HEK293 (cell line): ENCODE measurements around the gene LRBA.
A peak's percentile ranks its signal among the peaks of the same experiment; 100 is the strongest.

Source experiments
- EGR2 ChIP-seq: fragments of 450-650 bp; formaldehyde crosslinking; IDR thresholded peaks from 2 replicates; pipeline ENCODE4 v1.5.1; 2016; ENCODE audit warnings: low read depth, missing biosample characterization, missing genetic modification characterization
- FEZF1 ChIP-seq: fragments of 450-650 bp; formaldehyde crosslinking; IDR thresholded peaks from 2 replicates; pipeline ENCODE4 v1.5.1; 2016; ENCODE audit warnings: missing biosample characterization, missing genetic modification characterization
- GLIS1 ChIP-seq: fragments of 450-650 bp; formaldehyde crosslinking; IDR thresholded peaks from 2 replicates; pipeline ENCODE4 v1.5.1; 2016; ENCODE audit warnings: missing biosample characterization, missing genetic modification characterization
- KLF16 ChIP-seq: fragments of 450-650 bp; formaldehyde crosslinking; IDR thresholded peaks from 2 replicates; pipeline ENCODE4 v1.5.1; 2017; ENCODE audit warnings: missing biosample characterization, missing genetic modification characterization
- KLF8 ChIP-seq: fragments of 450-650 bp; formaldehyde crosslinking; IDR thresholded peaks from 2 replicates; pipeline ENCODE4 v1.5.1; 2016; ENCODE audit warnings: missing biosample characterization, missing genetic modification characterization
- KLF9 ChIP-seq: fragments of 450-650 bp; formaldehyde crosslinking; IDR thresholded peaks from 2 replicates; pipeline ENCODE4 v1.5.1; 2016; ENCODE audit warnings: missing biosample characterization, missing genetic modification characterization, low read depth
- PRDM1 ChIP-seq: fragments of 450-650 bp; formaldehyde crosslinking; IDR thresholded peaks from 2 replicates; pipeline ENCODE4; 2016; ENCODE audit warnings: missing biosample characterization, missing genetic modification characterization
- RBAK ChIP-seq: fragments of 450-650 bp; formaldehyde crosslinking; IDR thresholded peaks from 2 replicates; pipeline ENCODE4 v1.5.1; 2016; ENCODE audit warnings: missing biosample characterization, missing genetic modification characterization
- SCRT1 ChIP-seq: fragments of 450-650 bp; formaldehyde crosslinking; IDR thresholded peaks from 2 replicates; pipeline ENCODE4 v1.5.1; 2016; ENCODE audit warnings: missing biosample characterization, missing genetic modification characterization, borderline replicate concordance
- SCRT2 ChIP-seq: fragments of 450-650 bp; formaldehyde crosslinking; IDR thresholded peaks from 2 replicates; pipeline ENCODE4 v1.5.1; 2016; ENCODE audit warnings: missing biosample characterization, missing genetic modification characterization
- SP3 ChIP-seq: fragments of 450-650 bp; formaldehyde crosslinking; IDR thresholded peaks from 2 replicates; pipeline ENCODE4 v1.5.1; 2016; ENCODE audit warnings: missing biosample characterization, missing genetic modification characterization
- YY1 ChIP-seq: fragments of 450-650 bp; formaldehyde crosslinking; IDR thresholded peaks from 2 replicates; pipeline ENCODE4 v1.5.1; 2018; ENCODE audit warnings: missing biosample characterization, missing genetic modification characterization
- ZBTB10 ChIP-seq: fragments of 450-650 bp; formaldehyde crosslinking; IDR thresholded peaks from 2 replicates; pipeline ENCODE4 v1.5.1; 2016; ENCODE audit warnings: missing biosample characterization, missing genetic modification characterization
- ZBTB20 ChIP-seq: fragments of 450-650 bp; formaldehyde crosslinking; IDR thresholded peaks from 2 replicates; pipeline ENCODE4 v1.5.1; 2016; ENCODE audit warnings: missing biosample characterization, missing genetic modification characterization
- ZBTB48 ChIP-seq: fragments of 450-650 bp; formaldehyde crosslinking; IDR thresholded peaks from 2 replicates; pipeline ENCODE4 v1.5.1; 2016; ENCODE audit warnings: missing biosample characterization, missing genetic modification characterization
- ZNF114 ChIP-seq: fragments of 450-650 bp; formaldehyde crosslinking; IDR thresholded peaks from 2 replicates; pipeline ENCODE4 v1.5.0; 2017; ENCODE audit warnings: missing biosample characterization, missing genetic modification characterization
- ZNF132 ChIP-seq: fragments of 450-650 bp; formaldehyde crosslinking; IDR thresholded peaks from 2 replicates; pipeline ENCODE4 v1.5.1; 2017; ENCODE audit warnings: missing biosample characterization, missing genetic modification characterization, borderline replicate concordance
- ZNF184 ChIP-seq: fragments of 450-650 bp; IDR thresholded peaks from 2 replicates; pipeline ENCODE4 v1.5.1; 2018; ENCODE audit warnings: missing biosample characterization, mild to moderate bottlenecking, missing genetic modification characterization
- ZNF311 ChIP-seq: fragments of 450-650 bp; formaldehyde crosslinking; IDR thresholded peaks from 2 replicates; pipeline ENCODE4 v1.5.1; 2017; ENCODE audit warnings: missing biosample characterization, missing genetic modification characterization, borderline replicate concordance
- ZNF366 ChIP-seq: fragments of 450-650 bp; formaldehyde crosslinking; conservative IDR thresholded peaks from 2 replicates; pipeline ENCODE4 v1.5.1; 2016; ENCODE audit warnings: missing biosample characterization, missing genetic modification characterization
- ZNF37A ChIP-seq: fragments of 450-650 bp; IDR thresholded peaks from 2 replicates; pipeline ENCODE4 v1.5.1; 2018; ENCODE audit warnings: missing biosample characterization, missing genetic modification characterization
- ZNF394 ChIP-seq: fragments of 450-650 bp; formaldehyde crosslinking; IDR thresholded peaks from 2 replicates; pipeline ENCODE4 v1.5.1; 2016; ENCODE audit warnings: missing biosample characterization, missing genetic modification characterization, mild to moderate bottlenecking, moderate library complexity, borderline replicate concordance
- ZNF488 ChIP-seq: fragments of 450-650 bp; formaldehyde crosslinking; IDR thresholded peaks from 2 replicates; pipeline ENCODE4 v1.5.1; 2016; ENCODE audit warnings: missing biosample characterization, missing genetic modification characterization
- ZNF660 ChIP-seq: fragments of 450-650 bp; IDR thresholded peaks from 2 replicates; pipeline ENCODE4 v1.5.1; 2018; ENCODE audit warnings: missing biosample characterization, mild to moderate bottlenecking, missing genetic modification characterization
- ZNF843 ChIP-seq: fragments of 450-650 bp; formaldehyde crosslinking; IDR thresholded peaks from 2 replicates; pipeline ENCODE4 v1.5.1; 2016; ENCODE audit warnings: missing biosample characterization, missing genetic modification characterization
- ZXDB ChIP-seq: fragments of 450-650 bp; formaldehyde crosslinking; IDR thresholded peaks from 2 replicates; pipeline ENCODE4 v1.5.1; 2016; ENCODE audit warnings: missing biosample characterization, missing genetic modification characterization
- TF ChIP-seq, protein P1 (sequence below): fragments of 450-650 bp; formaldehyde crosslinking; IDR thresholded peaks from 2 replicates; pipeline ENCODE4 v1.5.1; 2016; ENCODE audit warnings: missing biosample characterization, missing genetic modification characterization
- TF ChIP-seq, protein P2 (sequence below): fragments of 450-650 bp; formaldehyde crosslinking; IDR thresholded peaks from 2 replicates; pipeline ENCODE4 v1.5.1; 2017; ENCODE audit warnings: missing biosample characterization, missing genetic modification characterization
- TF ChIP-seq, protein P3 (sequence below): fragments of 450-650 bp; formaldehyde crosslinking; IDR thresholded peaks from 2 replicates; pipeline ENCODE4 v1.5.1; 2016; ENCODE audit warnings: missing biosample characterization, missing genetic modification characterization
- TF ChIP-seq, protein P4 (sequence below): fragments of 450-650 bp; formaldehyde crosslinking; IDR thresholded peaks from 2 replicates; pipeline ENCODE4 v1.5.1; 2016; ENCODE audit warnings: missing biosample characterization, missing genetic modification characterization

LRBA gene

DNA sequence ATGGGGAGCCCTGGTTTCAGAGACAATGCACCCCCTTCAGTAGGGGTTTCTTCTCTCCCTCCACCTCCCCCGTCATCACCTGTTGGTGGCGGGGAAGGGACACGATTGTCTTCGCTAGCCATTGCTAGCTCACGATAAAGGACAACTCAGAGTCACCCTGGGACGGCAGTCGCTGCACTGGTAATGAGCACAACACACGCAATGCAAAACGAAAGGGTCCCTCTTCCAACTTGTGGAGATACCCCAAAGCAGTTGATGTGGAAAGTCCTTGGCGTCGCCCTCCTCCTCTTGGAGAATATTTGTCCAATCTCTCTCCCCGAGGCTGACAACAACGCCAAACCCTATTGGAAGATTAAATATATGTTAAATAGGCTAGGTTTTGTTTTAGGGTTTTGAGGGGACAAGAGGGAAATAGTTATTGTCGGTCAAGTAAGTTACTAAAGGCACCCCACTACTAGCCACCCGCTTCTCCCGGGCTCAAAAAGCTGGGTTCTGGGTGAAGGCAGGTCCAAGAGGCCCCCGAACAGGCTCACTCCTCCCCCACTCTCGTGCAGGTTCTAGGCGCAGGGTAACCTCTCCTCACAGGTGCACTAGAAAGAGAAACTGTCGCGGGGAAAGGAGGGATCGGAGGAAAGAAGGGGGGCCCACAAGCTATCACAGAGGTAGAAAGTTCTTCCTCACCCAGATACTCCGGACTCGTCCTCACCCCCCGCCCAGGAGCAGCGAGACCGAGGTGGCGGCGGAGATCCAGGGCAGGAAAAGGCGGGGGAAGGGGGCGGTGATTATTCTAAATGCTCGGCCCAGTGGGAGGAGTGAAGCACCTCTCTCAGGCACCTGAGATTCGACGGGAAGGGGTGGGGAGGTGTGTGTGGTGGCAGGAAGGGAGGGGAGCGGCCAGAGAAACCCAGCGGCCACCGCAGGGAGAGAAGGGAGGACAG is at the start of gene LRBA (continued):
- TF ChIP-seq, protein P1, sequence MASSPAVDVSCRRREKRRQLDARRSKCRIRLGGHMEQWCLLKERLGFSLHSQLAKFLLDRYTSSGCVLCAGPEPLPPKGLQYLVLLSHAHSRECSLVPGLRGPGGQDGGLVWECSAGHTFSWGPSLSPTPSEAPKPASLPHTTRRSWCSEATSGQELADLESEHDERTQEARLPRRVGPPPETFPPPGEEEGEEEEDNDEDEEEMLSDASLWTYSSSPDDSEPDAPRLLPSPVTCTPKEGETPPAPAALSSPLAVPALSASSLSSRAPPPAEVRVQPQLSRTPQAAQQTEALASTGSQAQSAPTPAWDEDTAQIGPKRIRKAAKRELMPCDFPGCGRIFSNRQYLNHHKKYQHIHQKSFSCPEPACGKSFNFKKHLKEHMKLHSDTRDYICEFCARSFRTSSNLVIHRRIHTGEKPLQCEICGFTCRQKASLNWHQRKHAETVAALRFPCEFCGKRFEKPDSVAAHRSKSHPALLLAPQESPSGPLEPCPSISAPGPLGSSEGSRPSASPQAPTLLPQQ (tag by site-specific recombination) = peak; percentile 71; the same call in 1 of the 2 replicates
- TF ChIP-seq, protein P2, sequence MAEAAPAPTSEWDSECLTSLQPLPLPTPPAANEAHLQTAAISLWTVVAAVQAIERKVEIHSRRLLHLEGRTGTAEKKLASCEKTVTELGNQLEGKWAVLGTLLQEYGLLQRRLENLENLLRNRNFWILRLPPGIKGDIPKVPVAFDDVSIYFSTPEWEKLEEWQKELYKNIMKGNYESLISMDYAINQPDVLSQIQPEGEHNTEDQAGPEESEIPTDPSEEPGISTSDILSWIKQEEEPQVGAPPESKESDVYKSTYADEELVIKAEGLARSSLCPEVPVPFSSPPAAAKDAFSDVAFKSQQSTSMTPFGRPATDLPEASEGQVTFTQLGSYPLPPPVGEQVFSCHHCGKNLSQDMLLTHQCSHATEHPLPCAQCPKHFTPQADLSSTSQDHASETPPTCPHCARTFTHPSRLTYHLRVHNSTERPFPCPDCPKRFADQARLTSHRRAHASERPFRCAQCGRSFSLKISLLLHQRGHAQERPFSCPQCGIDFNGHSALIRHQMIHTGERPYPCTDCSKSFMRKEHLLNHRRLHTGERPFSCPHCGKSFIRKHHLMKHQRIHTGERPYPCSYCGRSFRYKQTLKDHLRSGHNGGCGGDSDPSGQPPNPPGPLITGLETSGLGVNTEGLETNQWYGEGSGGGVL (tag by site-specific recombination) = peak; percentile 81
- TF ChIP-seq ZNF366 (tag by site-specific recombination) (peak; percentile 40; the same call in 1 of the 2 replicates), SCRT1 (tag by site-specific recombination) (peak; percentile 95), RBAK (no peak), GLIS1 (tag by site-specific recombination) (0 out of 2 replicates have a peak, but pooled peaks have one; percentile 11), ZNF488 (tag by site-specific recombination) (no peak), ZBTB48 (tag by site-specific recombination) (peak; percentile 42; the same call in 1 of the 2 replicates), YY1 (tag by site-specific recombination) (no peak), ZXDB (tag by site-specific recombination) (peak; percentile 21; the same call in 1 of the 2 replicates), KLF16 (tag by site-specific recombination) (peak; percentile 56; the same call in 1 of the 2 replicates), ZNF114 (tag by site-specific recombination) (no peak), KLF9 (tag by site-specific recombination) (peak; percentile 59; the same call in 1 of the 2 replicates), ZNF311 (tag by site-specific recombination) (no peak), ZNF132 (no peak), ZNF843 (tag by site-specific recombination) (0 out of 2 replicates have a peak, but pooled peaks have one; percentile 27), FEZF1 (peak; percentile 89), SP3 (tag by site-specific recombination) (peak; percentile 63), ZNF37A (tag by site-specific recombination) (no peak), PRDM1 (tag by site-specific recombination) (0 out of 2 replicates have a peak, but pooled peaks have one; percentile 7), KLF8 (tag by site-specific recombination) (peak; percentile 58; the same call in 1 of the 2 replicates), ZNF394 (tag by site-specific recombination) (peak; percentile 22; the same call in 1 of the 2 replicates), ZNF660 (tag by site-specific recombination) (no peak), SCRT2 (tag by site-specific recombination) (peak; percentile 99), EGR2 (peak; percentile 59), ZBTB10 (tag by site-specific recombination) (0 out of 2 replicates have a peak, but pooled peaks have one; percentile 24), ZNF184 (tag by site-specific recombination) (no peak), ZBTB20 (peak; percentile 65)
- TF ChIP-seq, protein P3, sequence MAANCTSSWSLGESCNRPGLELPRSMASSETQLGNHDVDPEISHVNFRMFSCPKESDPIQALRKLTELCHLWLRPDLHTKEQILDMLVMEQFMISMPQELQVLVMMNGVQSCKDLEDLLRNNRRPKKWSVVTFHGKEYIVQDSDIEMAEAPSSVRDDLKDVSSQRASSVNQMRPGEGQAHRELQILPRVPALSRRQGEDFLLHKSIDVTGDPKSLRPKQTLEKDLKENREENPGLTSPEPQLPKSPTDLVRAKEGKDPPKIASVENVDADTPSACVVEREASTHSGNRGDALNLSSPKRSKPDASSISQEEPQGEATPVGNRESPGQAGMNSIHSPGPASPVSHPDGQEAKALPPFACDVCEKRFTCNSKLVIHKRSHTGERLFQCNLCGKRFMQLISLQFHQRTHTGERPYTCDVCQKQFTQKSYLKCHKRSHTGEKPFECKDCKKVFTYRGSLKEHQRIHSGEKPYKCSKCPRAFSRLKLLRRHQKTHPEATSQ (tag by site-specific recombination) = no peak
- TF ChIP-seq, protein P4, sequence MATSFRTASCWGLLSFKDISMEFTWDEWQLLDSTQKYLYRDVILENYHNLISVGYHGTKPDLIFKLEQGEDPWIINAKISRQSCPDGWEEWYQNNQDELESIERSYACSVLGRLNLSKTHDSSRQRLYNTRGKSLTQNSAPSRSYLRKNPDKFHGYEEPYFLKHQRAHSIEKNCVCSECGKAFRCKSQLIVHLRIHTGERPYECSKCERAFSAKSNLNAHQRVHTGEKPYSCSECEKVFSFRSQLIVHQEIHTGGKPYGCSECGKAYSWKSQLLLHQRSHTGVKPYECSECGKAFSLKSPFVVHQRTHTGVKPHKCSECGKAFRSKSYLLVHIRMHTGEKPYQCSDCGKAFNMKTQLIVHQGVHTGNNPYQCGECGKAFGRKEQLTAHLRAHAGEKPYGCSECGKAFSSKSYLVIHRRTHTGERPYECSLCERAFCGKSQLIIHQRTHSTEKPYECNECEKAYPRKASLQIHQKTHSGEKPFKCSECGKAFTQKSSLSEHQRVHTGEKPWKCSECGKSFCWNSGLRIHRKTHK (tag by site-specific recombination) = no peak
